Activated T-cell treated with anti-CD3 and anti-CD28 coated beads, Interleukin-2, amount 50 U/mL, for 48 hours (primary cell): Measurements from ENCODE around the gene EMP1.

Experiments used
- DNase-seq, 2 experiments: peaks; one replicate each; pipeline ENCODE4 v3.0.0-alpha.2; 2020

The EMP1 gene

GRCh38 chr12:13196130-13196921 lies at the start of gene EMP1:
TSS of gene EMP1 (plus strand) at chr12:13196726. CDS start at chr12:13211511, 14,785 bp downstream.
- DNase-seq, result peak; percentile 72 to 76

- no peak for DNase-seq
These were observed 48.6 kb upstream of the EMP1 start for GRCh38 chr12:13147688-13148484.

GRCh38 chr12:13148485-13148847 lies 48.1 kb upstream of the EMP1 start:
- DNase-seq, result no peak

DNA sequence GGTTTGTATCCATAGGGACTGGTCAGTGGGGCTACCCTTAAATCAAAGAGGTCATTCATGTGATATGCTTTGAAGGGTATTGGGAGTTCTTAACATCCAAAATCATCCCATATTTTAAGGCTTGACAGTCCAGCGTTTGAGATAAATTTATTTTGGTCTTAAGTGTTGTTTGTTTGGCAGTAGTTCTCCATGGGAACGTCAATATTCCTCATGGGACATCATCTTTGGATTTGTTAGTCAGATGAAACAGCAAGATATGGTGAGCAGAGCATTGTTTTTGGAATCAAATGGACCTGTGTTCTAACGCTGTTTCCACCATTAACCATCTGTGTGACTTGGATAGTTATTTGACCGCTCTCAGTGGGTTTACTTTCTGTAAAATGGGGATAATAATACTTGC lies 47.1 kb upstream of the EMP1 start:
- DNase-seq, result no peak

- no peak for DNase-seq
These were observed 44.2 kb upstream of the EMP1 start for GRCh38 chr12:13152281-13152680.

- no peak for DNase-seq
These were observed 43.8 kb upstream of the EMP1 start for GRCh38 chr12:13152756-13153155.

GRCh38 chr12:13153180-13153579 lies 43.3 kb upstream of the EMP1 start:
- no peak for DNase-seq

- DNase-seq, result no peak
These were observed 42.4 kb upstream of the EMP1 start for GRCh38 chr12:13154027-13154538.

- DNase-seq, result no peak
These were observed 41.7 kb upstream of the EMP1 start for GRCh38 chr12:13154831-13155230.

GRCh38 chr12:13156277-13156676 lies 40.2 kb upstream of the EMP1 start:
- no peak for DNase-seq

GRCh38 chr12:13161172-13161571 lies 35.4 kb upstream of the EMP1 start:
- no peak for DNase-seq

- no peak for DNase-seq
These were observed 33.6 kb upstream of the EMP1 start for GRCh38 chr12:13162904-13163303.

DNA sequence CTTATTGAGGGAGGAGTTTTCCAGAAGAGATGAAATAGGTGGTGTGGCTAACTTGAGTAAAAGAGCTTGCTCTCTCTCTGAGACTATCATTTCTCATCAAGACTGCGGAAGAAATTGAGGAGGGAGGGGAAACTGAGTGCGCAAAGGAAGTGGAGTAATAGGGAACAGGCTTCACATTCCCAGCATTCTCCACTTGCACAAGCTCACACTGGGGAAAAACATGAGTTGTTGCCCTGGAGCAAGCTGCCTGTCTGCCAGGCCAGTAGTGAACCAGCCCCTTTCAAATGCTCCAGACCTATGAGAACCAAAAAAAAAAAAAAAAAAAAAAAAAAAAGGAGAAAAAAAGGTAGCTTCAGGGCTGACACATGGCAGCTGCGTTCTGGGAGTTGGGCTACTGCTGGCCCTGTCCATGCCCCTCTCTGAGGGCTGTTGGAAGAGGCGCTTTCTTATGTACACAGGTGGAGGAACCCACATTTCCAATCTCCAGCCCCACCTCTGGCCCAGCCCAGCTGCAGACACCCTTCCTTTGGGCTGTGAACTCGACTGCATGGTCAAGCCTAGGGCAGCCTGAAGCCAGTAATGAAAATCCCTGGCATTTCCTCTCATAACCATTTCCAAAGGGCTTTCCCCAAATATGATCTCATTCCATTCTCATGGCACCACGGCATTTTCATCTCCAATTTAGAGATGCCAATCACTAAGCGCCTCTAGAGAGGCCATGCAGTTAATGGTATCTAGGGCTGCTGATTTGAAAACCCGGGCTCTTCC lies 32.5 kb upstream of the EMP1 start:
- DNase-seq, result no peak

DNA sequence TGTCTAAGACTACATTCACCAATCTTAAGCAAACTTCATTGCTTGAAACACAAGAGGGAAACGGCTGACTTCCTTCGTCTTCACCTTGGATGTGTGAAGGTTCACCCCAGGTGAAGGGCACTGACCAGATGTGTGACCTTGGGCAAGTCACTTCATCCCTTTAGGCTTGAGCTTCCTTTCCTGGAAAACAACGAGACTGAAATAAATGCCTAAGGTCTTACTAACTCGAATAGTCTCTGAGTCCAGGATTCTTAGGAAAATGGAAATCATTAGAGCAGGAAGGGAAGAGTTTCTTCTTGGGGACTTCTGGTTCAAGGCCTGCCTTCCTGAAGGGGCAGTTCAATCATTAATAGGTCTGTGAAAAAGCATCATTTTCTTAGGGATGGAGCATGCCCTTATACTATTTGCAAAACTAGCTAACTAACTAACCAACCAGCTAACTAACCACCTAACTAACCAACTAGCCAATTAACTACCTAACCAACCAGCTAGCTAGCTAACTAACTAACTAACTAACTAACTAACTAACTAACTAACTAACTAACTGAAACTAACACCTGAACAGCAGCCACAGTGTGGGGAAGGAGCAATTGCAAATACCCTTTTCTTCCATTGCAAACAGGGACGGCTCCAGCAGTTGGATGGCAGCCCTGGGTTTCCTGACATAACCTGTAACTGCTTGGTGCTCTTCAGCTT lies 31.5 kb upstream of the EMP1 start:
- no peak for DNase-seq

GRCh38 chr12:13165617-13166041 lies 30.9 kb upstream of the EMP1 start:
- DNase-seq, result peak; percentile 87 to 88

DNA sequence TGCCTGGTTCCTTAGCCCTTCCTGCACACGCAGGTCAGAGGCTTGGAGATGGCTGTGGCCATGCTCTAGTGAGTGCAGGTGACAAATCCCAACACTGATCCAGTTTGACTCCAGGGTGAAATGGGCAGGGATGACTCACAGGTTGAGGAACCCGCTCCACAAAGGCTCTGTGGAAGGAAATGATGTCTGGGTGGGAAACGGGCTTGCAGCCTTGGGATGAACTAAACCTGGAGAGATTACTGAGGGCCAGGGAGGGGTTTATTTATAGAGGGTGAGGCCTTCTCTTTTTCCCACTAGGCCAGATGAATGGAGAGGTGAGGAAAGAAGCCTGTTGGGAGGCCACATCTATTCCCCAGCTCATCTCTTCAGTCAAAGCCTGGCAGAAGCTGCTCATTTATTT lies 29.3 kb upstream of the EMP1 start:
- DNase-seq, result no peak

DNA sequence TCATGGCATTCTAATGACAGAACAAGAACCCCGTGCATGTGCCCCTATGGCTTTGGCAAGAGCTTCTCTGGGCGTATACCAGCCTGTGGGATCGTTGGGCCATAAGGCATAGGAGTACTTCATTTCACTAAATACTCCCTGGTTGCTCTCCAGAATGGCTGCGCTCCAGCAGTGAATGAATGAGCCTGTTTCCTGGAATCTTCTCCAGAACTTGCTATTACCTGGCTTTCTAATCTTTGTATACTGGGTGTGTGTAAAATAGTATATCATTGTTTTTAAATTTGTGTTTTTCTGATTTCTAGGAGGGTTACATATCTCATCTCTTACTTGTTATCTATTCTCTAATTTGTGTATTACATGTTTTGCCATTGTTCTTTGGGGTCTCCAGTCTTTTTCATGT lies 28.6 kb upstream of the EMP1 start:
- DNase-seq, result no peak

DNA sequence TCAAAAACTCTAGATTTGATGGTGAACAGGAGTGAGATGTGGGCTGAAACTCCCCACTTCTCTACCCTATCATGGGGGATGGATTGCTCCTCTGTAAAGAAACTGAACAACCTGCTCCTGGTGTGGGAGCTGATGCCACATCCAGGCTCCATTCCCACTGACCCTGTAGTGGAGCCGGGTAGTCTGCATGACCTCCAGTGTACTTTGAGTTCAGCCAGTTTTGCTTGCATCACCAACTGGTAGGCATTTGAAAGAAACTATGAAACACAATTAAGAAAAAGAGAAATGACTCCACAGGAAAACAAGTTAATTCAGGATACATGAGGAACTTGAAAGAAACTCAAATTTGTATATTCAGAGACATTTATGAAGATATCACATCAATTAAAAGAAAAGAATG lies 27.3 kb upstream of the EMP1 start:
- no peak for DNase-seq

DNA sequence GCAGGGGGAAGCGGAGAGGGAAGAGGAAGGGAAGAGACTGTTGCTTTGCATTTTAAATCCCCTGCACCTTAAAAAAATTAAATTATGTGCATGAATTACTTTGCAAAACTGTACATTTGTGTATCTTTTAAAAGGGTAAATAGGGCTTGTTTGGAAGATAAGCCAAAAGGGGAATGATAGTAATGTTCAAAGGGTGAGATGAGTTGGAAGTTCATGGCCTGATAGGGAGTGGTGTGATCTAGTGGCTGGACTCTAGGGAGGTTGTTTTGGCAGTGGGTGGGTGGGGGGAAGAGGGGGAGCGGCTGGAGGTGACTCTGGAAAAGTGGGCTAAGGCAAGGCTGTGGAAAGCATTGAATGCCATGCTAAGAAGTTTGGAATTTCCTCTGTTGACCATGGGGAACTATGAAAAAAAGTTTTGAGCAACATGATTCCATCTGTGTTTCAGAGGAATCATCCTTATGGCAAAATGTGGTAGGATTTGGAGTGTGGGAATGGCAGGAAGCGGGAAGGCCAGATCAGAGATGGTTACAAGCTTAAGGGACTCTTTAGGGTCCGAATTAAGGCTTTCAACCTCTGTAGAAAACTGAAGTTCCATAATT lies 25.5 kb upstream of the EMP1 start:
- DNase-seq, result no peak

- no peak for DNase-seq
These were observed 24.3 kb upstream of the EMP1 start for GRCh38 chr12:13171921-13172859.
